ELF-1 (cell line): ENCODE results near the gene SHANK3.

Experiments
- DNase-seq: peaks from one replicate; pipeline ENCODE4 v3.0.0-alpha.2; 2016; ENCODE audit warnings: low read depth, low spot score

SHANK3 gene

DNA sequence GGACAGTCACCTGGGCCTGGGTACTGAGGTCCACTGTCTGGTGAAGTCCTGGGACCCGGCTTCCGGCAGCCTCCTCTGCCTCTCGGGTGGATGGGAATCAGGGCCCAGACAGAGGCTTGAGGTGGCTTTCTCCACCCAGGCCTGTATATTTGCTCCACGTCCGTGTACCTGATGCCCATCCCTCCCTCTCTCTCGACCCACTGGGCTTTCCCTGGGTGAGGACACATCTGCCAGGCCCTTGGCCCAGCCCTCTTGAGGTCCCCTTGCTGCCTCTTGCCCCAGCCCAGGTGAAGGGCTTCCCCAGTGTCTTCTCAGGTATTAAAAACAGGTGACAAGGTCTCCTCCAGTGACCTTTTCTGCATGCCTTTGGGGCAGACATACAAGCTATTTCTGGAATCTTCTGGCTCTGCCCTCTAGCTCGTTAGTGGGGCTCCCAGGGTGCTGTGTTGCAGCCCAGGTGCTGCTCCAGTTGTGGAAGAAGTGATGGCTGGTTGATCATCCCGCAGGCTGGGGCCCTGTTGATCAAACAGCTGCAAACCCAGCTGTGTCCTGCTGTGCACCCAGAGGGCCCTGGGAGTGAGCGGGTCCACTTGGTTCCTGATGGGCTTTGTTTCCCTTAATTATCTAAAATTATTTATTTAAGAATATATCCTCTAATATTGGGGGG is 39.9 kb downstream of the SHANK3 start:
- no peak for DNase-seq

DNA sequence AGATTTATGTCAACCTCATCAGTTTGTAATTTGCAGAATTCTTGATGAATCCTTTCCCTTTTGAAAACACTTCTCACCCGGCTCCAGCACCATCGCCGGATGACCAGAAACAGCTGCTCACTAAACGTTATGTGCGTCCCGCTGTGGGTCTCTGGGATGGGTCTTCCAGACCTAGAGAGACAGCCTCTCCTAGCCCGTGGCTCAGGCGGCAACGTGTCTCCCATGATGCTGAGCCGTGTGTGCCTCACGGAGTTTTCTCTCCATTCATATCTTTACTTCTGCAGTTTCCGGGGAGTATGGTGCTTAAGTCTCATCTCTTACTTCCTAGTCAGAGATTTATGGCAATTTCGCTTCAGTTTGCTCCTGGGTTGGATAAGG is 40.4 kb downstream of the SHANK3 start:
- no peak for DNase-seq

DNA sequence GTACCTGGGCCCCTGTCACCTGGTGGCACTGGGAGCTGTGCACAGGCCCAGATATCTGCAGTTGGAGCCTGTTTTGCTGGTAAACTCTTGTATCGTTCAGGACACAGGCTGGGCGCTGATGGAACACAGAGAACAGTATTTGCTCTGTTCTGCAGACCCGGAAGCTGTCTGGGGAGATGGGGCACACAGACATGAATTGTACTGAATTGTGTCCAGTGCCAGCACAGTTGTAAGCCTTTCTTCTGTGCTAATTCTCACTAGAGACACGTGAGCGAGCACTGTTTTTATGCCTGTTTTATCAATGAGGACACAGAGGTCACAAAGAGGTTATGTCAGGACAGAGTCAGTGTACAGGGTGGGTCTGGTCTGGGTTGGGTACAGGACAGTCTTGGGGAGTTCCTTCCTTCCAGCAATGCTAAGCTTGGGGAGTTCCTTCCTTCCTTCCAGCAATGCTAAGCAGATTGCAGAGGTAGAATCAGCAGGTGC is 41.0 kb downstream of the SHANK3 start:
- no peak for DNase-seq

GRCh38 chr22:50714150-50714549 is 41.5 kb downstream of the SHANK3 start:
- DNase-seq, result no peak

DNA sequence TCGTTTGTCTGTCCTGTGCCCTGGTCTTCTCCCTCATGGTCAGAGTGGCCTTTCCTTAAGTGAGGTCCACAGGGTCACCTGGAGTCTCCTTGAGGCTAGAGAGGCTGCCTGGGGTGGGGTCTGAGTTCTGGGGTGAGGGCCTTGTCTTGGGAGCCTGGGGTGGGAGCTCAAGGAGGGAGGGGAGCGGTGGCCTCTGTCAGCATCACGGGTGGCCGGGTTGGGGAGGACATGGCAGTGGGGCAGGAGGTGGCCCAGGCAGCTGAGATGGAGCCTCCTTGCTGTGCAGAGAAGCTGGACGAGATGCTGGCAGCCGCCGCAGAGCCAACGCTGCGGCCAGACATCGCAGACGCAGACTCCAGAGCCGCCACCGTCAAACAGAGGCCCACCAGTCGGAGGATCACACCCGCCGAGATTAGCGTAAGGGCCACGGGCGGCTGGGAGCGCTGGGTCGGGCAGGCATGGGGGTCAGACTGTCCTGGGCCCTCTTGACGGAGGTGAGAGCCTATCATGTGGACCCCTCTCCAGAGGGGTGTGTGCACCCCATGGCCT is 42.1 kb downstream of the SHANK3 start:
- DNase-seq, result no peak

GRCh38 chr22:50715250-50715649 is 42.6 kb downstream of the SHANK3 start:
- no peak for DNase-seq

DNA sequence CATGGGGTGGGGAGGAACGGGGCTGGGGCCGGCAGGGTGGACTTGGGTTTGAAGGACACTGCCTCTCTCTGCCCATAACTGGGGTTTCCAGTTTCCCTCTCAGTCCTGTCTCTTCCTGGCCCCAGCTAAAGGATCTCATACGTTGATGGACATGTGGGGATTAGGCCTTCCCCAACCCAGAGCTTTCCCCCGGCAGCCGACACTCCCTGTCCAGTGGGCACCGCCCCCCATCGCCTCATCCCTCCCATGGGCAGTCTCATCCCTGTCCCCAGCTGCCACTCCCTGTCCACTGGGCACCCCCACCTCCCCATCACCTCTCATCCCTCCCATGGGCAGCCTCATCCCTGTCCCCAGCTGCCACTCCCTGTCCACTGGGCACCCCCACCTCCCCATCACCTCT is 43.2 kb downstream of the SHANK3 start:
- DNase-seq, result no peak

GRCh38 chr22:50716290-50717024 is 43.8 kb downstream of the SHANK3 start:
- DNase-seq, result no peak

DNA sequence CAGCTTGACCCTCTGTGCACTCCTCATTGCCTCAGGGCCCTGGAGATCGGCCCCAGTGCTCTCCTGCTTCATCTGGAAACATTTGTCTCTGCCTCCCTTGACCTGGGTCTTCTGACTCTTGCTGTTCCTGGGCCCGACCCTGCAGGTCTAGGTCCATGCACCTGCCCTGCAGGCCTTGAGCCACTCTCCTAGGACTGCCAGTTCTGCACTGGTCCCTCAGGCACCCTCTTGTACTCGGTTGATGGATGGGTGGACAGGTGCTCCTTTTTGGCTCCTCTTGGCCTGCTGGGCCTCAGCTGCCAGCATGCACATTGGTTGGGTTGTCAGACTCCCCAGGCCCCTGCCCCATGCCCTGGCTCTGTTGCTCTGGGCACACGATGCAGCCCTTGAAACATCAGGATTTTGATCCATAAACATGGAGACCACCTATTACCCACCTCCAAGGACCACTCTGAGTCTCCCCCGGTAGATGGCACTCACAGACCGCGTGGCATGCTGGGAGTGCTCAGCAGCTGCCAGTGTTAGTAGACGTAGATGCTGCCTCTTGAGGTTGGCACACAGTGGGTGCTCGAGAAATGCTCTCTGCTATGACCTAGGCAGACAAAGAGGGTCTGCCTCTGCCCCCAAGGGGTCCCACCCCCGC is 45.2 kb downstream of the SHANK3 start:
- DNase-seq, result no peak

- no peak for DNase-seq
Observed at GRCh38 chr22:50718352-50718709, 45.7 kb downstream of the SHANK3 start.

DNA sequence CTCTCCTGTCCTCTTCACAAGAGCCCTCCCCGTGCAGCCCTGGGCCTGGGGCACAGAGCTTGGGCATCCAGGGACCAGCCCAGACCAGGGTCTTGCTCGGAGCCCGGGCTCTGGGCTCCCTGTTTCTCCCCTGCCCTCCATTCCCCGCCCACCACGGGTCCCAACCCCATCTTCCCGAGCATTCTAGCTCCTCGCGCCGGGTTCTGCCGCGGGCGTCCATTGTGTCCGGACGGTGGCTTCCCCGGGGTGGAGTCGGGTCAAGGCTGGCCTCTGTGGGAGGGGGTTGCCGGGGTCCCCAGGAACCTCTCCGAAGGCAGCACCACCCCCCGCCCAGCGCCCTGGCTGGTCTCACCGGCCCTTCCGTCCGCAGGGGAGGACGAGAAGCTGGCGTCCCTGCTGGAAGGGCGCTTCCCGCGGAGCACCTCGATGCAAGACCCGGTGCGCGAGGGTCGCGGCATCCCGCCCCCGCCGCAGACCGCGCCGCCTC is 47.2 kb downstream of the SHANK3 start:
- DNase-seq, result no peak

DNA sequence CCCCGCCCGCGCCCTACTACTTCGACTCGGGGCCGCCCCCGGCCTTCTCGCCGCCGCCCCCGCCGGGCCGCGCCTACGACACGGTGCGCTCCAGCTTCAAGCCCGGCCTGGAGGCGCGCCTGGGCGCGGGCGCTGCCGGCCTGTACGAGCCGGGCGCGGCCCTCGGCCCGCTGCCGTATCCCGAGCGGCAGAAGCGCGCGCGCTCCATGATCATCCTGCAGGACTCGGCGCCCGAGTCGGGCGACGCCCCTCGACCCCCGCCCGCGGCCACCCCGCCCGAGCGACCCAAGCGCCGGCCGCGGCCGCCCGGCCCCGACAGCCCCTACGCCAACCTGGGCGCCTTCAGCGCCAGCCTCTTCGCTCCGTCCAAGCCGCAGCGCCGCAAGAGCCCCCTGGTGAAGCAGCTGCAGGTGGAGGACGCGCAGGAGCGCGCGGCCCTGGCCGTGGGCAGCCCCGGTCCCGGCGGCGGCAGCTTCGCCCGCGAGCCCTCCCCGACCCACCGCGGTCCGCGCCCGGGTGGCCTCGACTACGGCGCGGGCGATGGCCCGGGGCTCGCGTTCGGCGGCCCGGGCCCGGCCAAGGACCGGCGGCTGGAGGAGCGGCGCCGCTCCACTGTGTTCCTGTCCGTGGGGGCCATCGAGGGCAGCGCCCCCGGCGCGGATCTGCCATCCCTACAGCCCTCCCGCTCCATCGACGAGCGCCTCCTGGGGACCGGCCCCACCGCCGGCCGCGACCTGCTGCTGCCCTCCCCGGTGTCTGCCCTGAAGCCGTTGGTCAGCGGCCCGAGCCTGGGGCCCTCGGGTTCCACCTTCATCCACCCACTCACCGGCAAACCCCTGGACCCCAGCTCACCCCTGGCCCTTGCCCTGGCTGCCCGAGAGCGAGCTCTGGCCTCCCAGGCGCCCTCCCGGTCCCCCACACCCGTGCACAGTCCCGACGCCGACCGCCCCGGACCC is 48.0 kb downstream of the SHANK3 start:
- no peak for DNase-seq

GRCh38 chr22:50721257-50721844 is 48.7 kb downstream of the SHANK3 start:
- DNase-seq, result no peak

- DNase-seq, result no peak
Observed at GRCh38 chr22:50722048-50722701, 49.6 kb downstream of the SHANK3 start.
